Body of pancreas (tissue), 4 donors: Measurements from ENCODE around the gene SMPD4.
"Not testable (repeated sequence)": the region's sequence is repeated elsewhere in the genome, so short reads cannot be mapped to it uniquely, and the experiment has no call there.

Experiments
- POLR2A ChIP-seq, 3 donors: fragments of 450-650 bp; IDR thresholded peaks; one replicate each; pipeline ENCODE4 v1.6.1; 2016; ENCODE audit warnings: antibody characterized with exemption in 3 of 3, mild to moderate bottlenecking in 2 of 3
- TF ChIP-seq, protein P1 (sequence below), 7 experiments: fragments of 450-650 bp in 4 of 7; fragments of 200-600 bp in 3 of 7; sonication (generic) in 3 of 7; IDR thresholded peaks; one replicate each; pipeline ENCODE4 v1.5.1; 2016 to 2019; ENCODE audit warnings: antibody characterized with exemption in 7 of 7

DNA sequence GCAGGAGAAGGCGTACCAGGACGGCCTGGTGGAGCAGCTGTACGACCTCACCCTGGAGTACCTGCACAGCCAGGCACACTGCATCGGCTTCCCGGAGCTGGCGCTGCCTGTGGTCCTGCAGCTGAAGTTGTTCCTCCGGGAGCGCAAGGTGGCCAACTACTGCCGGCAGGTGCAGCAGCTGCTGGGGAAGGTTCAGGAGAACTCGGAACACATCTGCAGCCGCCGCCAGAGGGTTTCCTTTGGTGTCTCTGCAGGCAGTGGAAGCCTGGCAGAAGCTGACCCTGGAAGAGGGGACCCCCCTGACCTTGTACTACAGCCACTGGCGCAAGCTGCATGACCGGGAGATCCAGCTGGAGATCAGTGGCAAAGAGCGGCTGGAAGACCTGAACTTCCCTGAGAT is 49.5 kb upstream of the SMPD4 start:
- TF ChIP-seq POLR2A (IDR thresholded peaks at IDR 0.05) = not testable (repeated sequence)
- TF ChIP-seq, protein P1, sequence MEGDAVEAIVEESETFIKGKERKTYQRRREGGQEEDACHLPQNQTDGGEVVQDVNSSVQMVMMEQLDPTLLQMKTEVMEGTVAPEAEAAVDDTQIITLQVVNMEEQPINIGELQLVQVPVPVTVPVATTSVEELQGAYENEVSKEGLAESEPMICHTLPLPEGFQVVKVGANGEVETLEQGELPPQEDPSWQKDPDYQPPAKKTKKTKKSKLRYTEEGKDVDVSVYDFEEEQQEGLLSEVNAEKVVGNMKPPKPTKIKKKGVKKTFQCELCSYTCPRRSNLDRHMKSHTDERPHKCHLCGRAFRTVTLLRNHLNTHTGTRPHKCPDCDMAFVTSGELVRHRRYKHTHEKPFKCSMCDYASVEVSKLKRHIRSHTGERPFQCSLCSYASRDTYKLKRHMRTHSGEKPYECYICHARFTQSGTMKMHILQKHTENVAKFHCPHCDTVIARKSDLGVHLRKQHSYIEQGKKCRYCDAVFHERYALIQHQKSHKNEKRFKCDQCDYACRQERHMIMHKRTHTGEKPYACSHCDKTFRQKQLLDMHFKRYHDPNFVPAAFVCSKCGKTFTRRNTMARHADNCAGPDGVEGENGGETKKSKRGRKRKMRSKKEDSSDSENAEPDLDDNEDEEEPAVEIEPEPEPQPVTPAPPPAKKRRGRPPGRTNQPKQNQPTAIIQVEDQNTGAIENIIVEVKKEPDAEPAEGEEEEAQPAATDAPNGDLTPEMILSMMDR (IDR thresholded peaks at IDR 0.05) = not testable (repeated sequence)
